B cell (primary cell): ENCODE data around the gene MCF2L. TPM values are rescaled to one million over a fixed set of nuclear protein-coding genes. Genes with fewer than 3 reads are reported as not detected.

ENCODE experiments used
- ATAC-seq: fragments of 200-7000 bp; cut with Tn5 transposase; one replicate; pipeline ENCODE4 v1.10.0; 2021; ENCODE audit warnings: low read depth, mild to moderate bottlenecking, moderate number of reproducible peaks, moderate library complexity
- CTCF ChIA-PET: fragments of 350-600 bp; sonication (Branson Sonifier 250); formaldehyde crosslinking; loops from one replicate; lab custom pipeline; 2021; ENCODE audit warnings: antibody characterized with exemption, inconsistent platforms; lab: Charles Lee
- POLR2A ChIA-PET: fragments of 350-600 bp; sonication (Branson Sonifier 250); formaldehyde crosslinking; loops from one replicate; lab custom pipeline; 2021; ENCODE audit warnings: antibody characterized with exemption; lab: Charles Lee
- DNase-seq: peaks from one replicate; pipeline ENCODE4 v3.0.0; 2013
- H2AFZ ChIP-seq: 2 replicates; pipeline ENCODE4 v1.6.1; 2012; ENCODE audit warnings: mild to moderate bottlenecking, low read depth, low read length; ENCODE audit not compliant: insufficient read depth, poor library complexity, severe bottlenecking
- H3K27ac ChIP-seq, 2 donors: 1 replicate in 1 of 2; 2 replicates in 1 of 2; pipeline ENCODE4 v1.5.1; 2012 to 2013; ENCODE audit warnings: low read length in 2 of 2, mild to moderate bottlenecking in 2 of 2, moderate library complexity in 1 of 2
- H3K27me3 ChIP-seq, 4 experiments: fragments of 200-600 bp in 1 of 4; sonication (generic) in 1 of 4; replicated peaks in 1 of 4; 1 replicate in 2 of 4; 2 replicates in 2 of 4; pipeline versions ENCODE4 v1.6.1 to v1.7.0; 2013 to 2016; ENCODE audit warnings: low read length in 3 of 4, mild to moderate bottlenecking in 2 of 4, mixed read lengths in 1 of 4, moderate library complexity in 1 of 4; ENCODE audit not compliant: insufficient read depth in 4 of 4, control insufficient read depth in 3 of 4; ENCODE audit errors: control extremely low read depth in 1 of 4
- H3K36me3 ChIP-seq, 2 experiments: replicated peaks in 1 of 2; 1 replicate in 1 of 2; 2 replicates in 1 of 2; pipeline versions ENCODE4 v1.6.1 to v1.7.1; 2013; ENCODE audit warnings: low read length in 1 of 2; ENCODE audit not compliant: insufficient read depth in 2 of 2, control insufficient read depth in 1 of 2; ENCODE audit errors: control extremely low read depth in 1 of 2, extremely low read depth in 1 of 2
- H3K4me1 ChIP-seq, 2 donors: fragments of 200-600 bp in 1 of 2; sonication (generic) in 1 of 2; 1 replicate in 1 of 2; 2 replicates in 1 of 2; pipeline versions ENCODE4 v1.5.1 to v1.6.1; 2013 to 2017; ENCODE audit warnings: low read length in 2 of 2; ENCODE audit not compliant: control insufficient read depth in 2 of 2, insufficient read depth in 2 of 2
- H3K4me2 ChIP-seq: replicated peaks from 2 replicates; pipeline ENCODE3; 2012; ENCODE audit warnings: mild to moderate bottlenecking, low read depth, low read length; ENCODE audit not compliant: poor library complexity, severe bottlenecking
- H3K4me3 ChIP-seq, 5 experiments: fragments of 200-600 bp in 1 of 5; sonication (generic) in 1 of 5; 1 replicate in 3 of 5; 2 replicates in 2 of 5; pipeline versions ENCODE4 v1.5.1 to v1.7.0; 2011 to 2016; ENCODE audit warnings: low read length in 4 of 5, mild to moderate bottlenecking in 4 of 5, low read depth in 2 of 5, control low read depth in 1 of 5, moderate library complexity in 1 of 5; ENCODE audit not compliant: insufficient read depth in 1 of 5; ENCODE audit errors: control extremely low read depth in 1 of 5, extremely low read depth in 1 of 5
- H3K79me2 ChIP-seq: fragments of 200-600 bp; sonication (generic); one replicate; pipeline ENCODE4 v1.6.0; 2016; ENCODE audit warnings: low read length; ENCODE audit not compliant: control insufficient read depth, insufficient read depth
- H3K9ac ChIP-seq: fragments of 200-600 bp; sonication (generic); 2 replicates; pipeline ENCODE4 v1.6.1; 2017; ENCODE audit warnings: mild to moderate bottlenecking, low read length, moderate library complexity
- H3K9me3 ChIP-seq, 3 donors: one replicate each; pipeline versions ENCODE4 v1.6.1 to v1.7.1; 2013; ENCODE audit warnings: low read length in 2 of 3; ENCODE audit not compliant: control insufficient read depth in 2 of 3, insufficient read depth in 1 of 3; ENCODE audit errors: control extremely low read depth in 1 of 3
- H4K20me1 ChIP-seq: 2 replicates; pipeline ENCODE4 v1.6.0; 2012; ENCODE audit warnings: mild to moderate bottlenecking, low read length; ENCODE audit not compliant: insufficient read depth, control insufficient read depth, poor library complexity, severe bottlenecking
- H3K27ac Mint-ChIP-seq: one replicate; pipeline ENCODE4 v1.8.0; 2021; ENCODE audit warnings: mixed read lengths
- H3K27me3 Mint-ChIP-seq: one replicate; pipeline ENCODE4 v1.8.0; 2021; ENCODE audit warnings: mixed read lengths
- H3K4me1 Mint-ChIP-seq: one replicate; pipeline ENCODE4 v1.8.0; 2021; ENCODE audit warnings: mixed read lengths
- H3K4me3 Mint-ChIP-seq: one replicate; pipeline ENCODE4 v1.8.0; 2021; ENCODE audit warnings: mixed read lengths
- H3K9me3 Mint-ChIP-seq: one replicate; pipeline ENCODE4 v1.8.0; 2022; ENCODE audit warnings: mixed read lengths; ENCODE audit not compliant: insufficient read depth
- CTCF ChIP-seq: fragments of 200-600 bp; IDR thresholded peaks from one replicate; pipeline ENCODE4 v1.8.0; 2022; ENCODE audit warnings: antibody characterized with exemption, mild to moderate bottlenecking
- EZH2 ChIP-seq: IDR thresholded peaks from 2 replicates; pipeline ENCODE4 v1.6.1; 2012; ENCODE audit warnings: borderline replicate concordance, low read depth, mild to moderate bottlenecking, moderate library complexity, low read length; ENCODE audit not compliant: insufficient read depth, poor library complexity, severe bottlenecking
- WGBS: methylation state at CpG from one replicate; pipeline ENCODE4 v1.1.5; 2013; ENCODE audit warnings: missing lambda C conversion rate; ENCODE audit not compliant: insufficient coverage; 5-methylcytosine and 5-hydroxymethylcytosine counted together
- intact Hi-C: fragments of 100-400 bp; cut with micrococcal nuclease; formaldehyde crosslinking; loops from one replicate; pipeline ENCODE4 v1.10.0; 2022
- polyA plus RNA-seq: library from polyadenylated mRNA; depleted of rRNA; stranded (reverse); fragments of >200 nt; gene quantifications from 2 replicates; pipeline ENCODE4 v1.2.3, GENCODE V29; 2012
- total RNA-seq, 2 donors: library from RNA; stranded (reverse); fragments of 120-200 nt in 1 of 2; gene quantifications; 1 replicate in 1 of 2; 2 replicates in 1 of 2; pipeline versions ENCODE4 v1.2.3 to v1.2.4, GENCODE V29; 2013 to 2022

The MCF2L gene
- total and polyA plus RNA-seq, 2 donors (not counting 1 experiment from before 2014, with no cell fraction given): 3.7 to 8.2 TPM

- Histone ChIP-seq H4K20me1 (no peaks in the 10 kb centered on the region), H3K4me2 (no peak overlapping the region), H3K4me1 (no peaks in the 10 kb centered on the region), H3K36me3 (no peaks in the 10 kb centered on the region), H2AFZ (no peak overlapping the region), H3K4me3 (no peak overlapping the region), H3K79me2 (no peaks in the 10 kb centered on the region), H3K27ac (no peak overlapping the region), H3K9ac (no peak overlapping the region), H3K9me3 (no peaks in the 10 kb centered on the region), H3K27me3 (peaks cover 0 to 3% (median 0%) of the 10 kb centered on the region in 4 experiments)
- Mint-ChIP-seq H3K27ac (no peak overlapping the region), H3K4me1 (peaks cover 6% of the 10 kb centered on the region), H3K27me3 (peaks cover 11% of the 10 kb centered on the region), H3K4me3 (no peak overlapping the region), H3K9me3 (no peaks in the 10 kb centered on the region)
- ChIA-PET CTCF (interaction anchor here (1.0 kb wide), 1 partner anchor 31 kb away, joined by 3 read pairs; no protein-coding TSS in a partner anchor), POLR2A (no interaction called here)
- TF ChIP-seq EZH2 (no peak), CTCF (no peak)
- intact Hi-C loops: no loop called here
- 93% methylated on average over 23 of the region's 23 CpGs for WGBS
- DNase-seq (no peak), ATAC-seq (no peak)
These were observed 29.7 kb downstream of the MCF2L start for GRCh38 chr13:112998521-112999280.

- Histone ChIP-seq H3K9me3 (peaks cover 0 to 4% (median 0%) of the 10 kb centered on the region in 3 donors), H4K20me1 (no peaks in the 10 kb centered on the region), H2AFZ (no peak overlapping the region), H3K9ac (no peak overlapping the region), H3K36me3 (no peaks in the 10 kb centered on the region), H3K4me1 (no peaks in the 10 kb centered on the region), H3K4me2 (no peak overlapping the region), H3K4me3 (no peak overlapping the region), H3K27me3 (peaks cover 0 to 3% (median 0%) of the 10 kb centered on the region in 4 experiments), H3K27ac (no peak overlapping the region), H3K79me2 (no peaks in the 10 kb centered on the region)
- POLR2A ChIA-PET: no interaction called here
- H3K4me3 Mint-ChIP-seq: no peak overlapping the region
- peaks cover 9% of the 10 kb centered on the region for H3K27me3 Mint-ChIP-seq
- intact Hi-C loops: no loop called here
- CTCF ChIA-PET: no interaction called here
- TF ChIP-seq CTCF: no peak
- TF ChIP-seq EZH2: no peak
- DNase-seq (no peak), ATAC-seq (no peak)
- H3K27ac Mint-ChIP-seq: no peak overlapping the region
- 93% methylated on average over 32 of the region's 32 CpGs for WGBS
- peaks cover 6% of the 10 kb centered on the region for H3K4me1 Mint-ChIP-seq
- no peaks in the 10 kb centered on the region for H3K9me3 Mint-ChIP-seq
These were observed 30.6 kb downstream of the MCF2L start for GRCh38 chr13:112999414-113000177.
